GM12872 (cell line): ENCODE results near the gene PLEKHA6.

Source experiments
- TF ChIP-seq, protein P1 (sequence below): IDR thresholded peaks from 3 replicates; pipeline ENCODE4 v1.5.1; 2011; ENCODE audit warnings: low read depth, mild to moderate bottlenecking, low read length, moderate library complexity; ENCODE audit not compliant: insufficient read depth

The PLEKHA6 gene

GRCh38 chr1:204225841-204226735 is 133.6 kb downstream of the PLEKHA6 start:
- TF ChIP-seq, protein P1, sequence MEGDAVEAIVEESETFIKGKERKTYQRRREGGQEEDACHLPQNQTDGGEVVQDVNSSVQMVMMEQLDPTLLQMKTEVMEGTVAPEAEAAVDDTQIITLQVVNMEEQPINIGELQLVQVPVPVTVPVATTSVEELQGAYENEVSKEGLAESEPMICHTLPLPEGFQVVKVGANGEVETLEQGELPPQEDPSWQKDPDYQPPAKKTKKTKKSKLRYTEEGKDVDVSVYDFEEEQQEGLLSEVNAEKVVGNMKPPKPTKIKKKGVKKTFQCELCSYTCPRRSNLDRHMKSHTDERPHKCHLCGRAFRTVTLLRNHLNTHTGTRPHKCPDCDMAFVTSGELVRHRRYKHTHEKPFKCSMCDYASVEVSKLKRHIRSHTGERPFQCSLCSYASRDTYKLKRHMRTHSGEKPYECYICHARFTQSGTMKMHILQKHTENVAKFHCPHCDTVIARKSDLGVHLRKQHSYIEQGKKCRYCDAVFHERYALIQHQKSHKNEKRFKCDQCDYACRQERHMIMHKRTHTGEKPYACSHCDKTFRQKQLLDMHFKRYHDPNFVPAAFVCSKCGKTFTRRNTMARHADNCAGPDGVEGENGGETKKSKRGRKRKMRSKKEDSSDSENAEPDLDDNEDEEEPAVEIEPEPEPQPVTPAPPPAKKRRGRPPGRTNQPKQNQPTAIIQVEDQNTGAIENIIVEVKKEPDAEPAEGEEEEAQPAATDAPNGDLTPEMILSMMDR: no peak

GRCh38 chr1:204224655-204225054 is 135.1 kb downstream of the PLEKHA6 start:
- TF ChIP-seq, protein P1: no peak

- TF ChIP-seq, protein P1: no peak
Observed at GRCh38 chr1:204223129-204223860, 136.4 kb downstream of the PLEKHA6 start.

DNA sequence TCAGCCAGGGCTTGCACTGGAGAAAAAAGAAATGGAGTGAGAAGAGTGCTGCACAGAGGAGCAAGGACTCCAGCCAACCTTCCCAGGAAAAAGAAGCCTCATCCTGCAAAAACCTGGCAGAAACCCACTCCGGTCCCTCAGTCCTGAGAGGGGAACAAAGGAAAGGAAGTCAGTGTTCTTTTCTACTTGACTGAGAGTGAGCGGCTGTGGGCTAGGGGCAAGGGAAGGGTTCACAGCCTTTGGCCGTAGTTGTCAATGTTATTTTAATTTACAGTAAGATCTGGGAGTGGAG is 137.0 kb downstream of the PLEKHA6 start:
- TF ChIP-seq, protein P1: no peak

DNA sequence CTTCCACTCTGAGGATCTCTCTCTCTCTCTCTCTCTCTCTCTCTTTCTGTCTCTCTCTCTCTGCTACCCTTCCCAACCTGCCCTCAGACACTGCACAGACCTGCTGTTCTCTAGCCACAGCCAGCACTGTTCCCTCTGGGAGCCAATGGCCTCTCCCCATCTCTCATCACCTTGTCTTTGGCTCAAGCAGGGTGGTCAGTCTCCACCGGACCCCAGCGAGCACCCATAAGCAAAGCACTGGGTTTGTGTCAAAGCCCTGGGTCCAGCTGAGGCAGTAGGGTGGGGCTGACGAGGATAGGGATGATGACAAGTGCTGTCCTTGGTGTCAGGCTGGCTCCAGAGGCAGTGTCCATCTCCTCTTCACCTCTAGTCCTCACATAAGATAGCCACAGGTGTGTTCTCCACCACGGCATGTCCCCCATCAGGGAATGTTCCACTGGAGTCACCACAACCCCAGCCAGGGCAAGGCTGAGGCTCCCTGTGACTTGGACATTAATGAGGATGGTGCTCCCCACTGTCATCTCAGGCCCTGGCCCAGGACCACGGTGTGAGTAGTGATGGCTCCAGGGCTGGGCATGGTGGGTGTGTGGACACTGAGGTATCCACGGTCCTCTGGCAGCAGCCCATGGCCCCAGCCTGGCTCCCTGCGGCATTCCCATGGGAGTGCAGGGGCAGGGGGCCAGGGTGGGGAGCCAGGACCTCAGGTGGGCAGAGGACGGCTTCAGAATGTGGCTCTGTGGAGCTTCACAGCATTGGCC is 137.5 kb downstream of the PLEKHA6 start:
- TF ChIP-seq, protein P1: no peak

- TF ChIP-seq, protein P1: no peak
Observed at GRCh38 chr1:204221271-204221670, 138.5 kb downstream of the PLEKHA6 start.
